ENCODE results near the gene ERBB2. TPM values are rescaled to one million over a fixed set of nuclear protein-coding genes. Genes with fewer than 3 reads are reported as not detected.

Gene ERBB2
- total and polyA plus RNA-seq, 2 experiments from 2014 or later = 46.2 to 196 TPM

DNA sequence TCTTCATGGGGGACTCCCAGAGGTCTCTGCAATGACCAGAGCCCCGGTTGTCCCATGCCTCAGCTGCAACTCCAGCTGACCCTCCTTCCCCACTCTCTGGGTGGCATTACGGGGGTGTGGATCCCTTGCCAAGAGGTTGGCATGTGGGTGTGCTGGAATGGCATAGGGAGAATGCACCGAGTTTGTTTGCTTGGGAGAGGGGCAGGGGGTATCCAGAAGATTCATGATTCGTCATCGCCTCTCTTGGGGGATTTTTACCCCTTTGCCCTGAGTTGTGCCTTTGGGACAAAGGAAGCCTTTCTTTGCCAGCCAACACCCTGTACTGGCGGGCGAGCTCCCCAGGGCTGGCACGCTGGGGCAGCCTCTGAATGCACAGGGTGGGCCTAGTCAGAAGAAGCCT is 6.5 kb downstream of the ERBB2 start (continued):
- TF ChIP-seq NANOG (IDR thresholded peaks at IDR 0.05; ENCODE audit: borderline replicate concordance) (no peak), CREB1 (CRISPR knock-in tag; IDR thresholded peaks at IDR 0.05; ENCODE audit: low read depth) (no peak), ZNF331 (CRISPR knock-in tag; IDR thresholded peaks at IDR 0.05; ENCODE audit: low read depth) (no peak), JUNB (IDR thresholded peaks at IDR 0.05; ENCODE audit: unreplicated experiment) (no peak), POLR2AphosphoS5 (IDR thresholded peaks at IDR 0.05; ENCODE audit: low read depth) (no peak)
- TF ChIP-seq, protein P1, sequence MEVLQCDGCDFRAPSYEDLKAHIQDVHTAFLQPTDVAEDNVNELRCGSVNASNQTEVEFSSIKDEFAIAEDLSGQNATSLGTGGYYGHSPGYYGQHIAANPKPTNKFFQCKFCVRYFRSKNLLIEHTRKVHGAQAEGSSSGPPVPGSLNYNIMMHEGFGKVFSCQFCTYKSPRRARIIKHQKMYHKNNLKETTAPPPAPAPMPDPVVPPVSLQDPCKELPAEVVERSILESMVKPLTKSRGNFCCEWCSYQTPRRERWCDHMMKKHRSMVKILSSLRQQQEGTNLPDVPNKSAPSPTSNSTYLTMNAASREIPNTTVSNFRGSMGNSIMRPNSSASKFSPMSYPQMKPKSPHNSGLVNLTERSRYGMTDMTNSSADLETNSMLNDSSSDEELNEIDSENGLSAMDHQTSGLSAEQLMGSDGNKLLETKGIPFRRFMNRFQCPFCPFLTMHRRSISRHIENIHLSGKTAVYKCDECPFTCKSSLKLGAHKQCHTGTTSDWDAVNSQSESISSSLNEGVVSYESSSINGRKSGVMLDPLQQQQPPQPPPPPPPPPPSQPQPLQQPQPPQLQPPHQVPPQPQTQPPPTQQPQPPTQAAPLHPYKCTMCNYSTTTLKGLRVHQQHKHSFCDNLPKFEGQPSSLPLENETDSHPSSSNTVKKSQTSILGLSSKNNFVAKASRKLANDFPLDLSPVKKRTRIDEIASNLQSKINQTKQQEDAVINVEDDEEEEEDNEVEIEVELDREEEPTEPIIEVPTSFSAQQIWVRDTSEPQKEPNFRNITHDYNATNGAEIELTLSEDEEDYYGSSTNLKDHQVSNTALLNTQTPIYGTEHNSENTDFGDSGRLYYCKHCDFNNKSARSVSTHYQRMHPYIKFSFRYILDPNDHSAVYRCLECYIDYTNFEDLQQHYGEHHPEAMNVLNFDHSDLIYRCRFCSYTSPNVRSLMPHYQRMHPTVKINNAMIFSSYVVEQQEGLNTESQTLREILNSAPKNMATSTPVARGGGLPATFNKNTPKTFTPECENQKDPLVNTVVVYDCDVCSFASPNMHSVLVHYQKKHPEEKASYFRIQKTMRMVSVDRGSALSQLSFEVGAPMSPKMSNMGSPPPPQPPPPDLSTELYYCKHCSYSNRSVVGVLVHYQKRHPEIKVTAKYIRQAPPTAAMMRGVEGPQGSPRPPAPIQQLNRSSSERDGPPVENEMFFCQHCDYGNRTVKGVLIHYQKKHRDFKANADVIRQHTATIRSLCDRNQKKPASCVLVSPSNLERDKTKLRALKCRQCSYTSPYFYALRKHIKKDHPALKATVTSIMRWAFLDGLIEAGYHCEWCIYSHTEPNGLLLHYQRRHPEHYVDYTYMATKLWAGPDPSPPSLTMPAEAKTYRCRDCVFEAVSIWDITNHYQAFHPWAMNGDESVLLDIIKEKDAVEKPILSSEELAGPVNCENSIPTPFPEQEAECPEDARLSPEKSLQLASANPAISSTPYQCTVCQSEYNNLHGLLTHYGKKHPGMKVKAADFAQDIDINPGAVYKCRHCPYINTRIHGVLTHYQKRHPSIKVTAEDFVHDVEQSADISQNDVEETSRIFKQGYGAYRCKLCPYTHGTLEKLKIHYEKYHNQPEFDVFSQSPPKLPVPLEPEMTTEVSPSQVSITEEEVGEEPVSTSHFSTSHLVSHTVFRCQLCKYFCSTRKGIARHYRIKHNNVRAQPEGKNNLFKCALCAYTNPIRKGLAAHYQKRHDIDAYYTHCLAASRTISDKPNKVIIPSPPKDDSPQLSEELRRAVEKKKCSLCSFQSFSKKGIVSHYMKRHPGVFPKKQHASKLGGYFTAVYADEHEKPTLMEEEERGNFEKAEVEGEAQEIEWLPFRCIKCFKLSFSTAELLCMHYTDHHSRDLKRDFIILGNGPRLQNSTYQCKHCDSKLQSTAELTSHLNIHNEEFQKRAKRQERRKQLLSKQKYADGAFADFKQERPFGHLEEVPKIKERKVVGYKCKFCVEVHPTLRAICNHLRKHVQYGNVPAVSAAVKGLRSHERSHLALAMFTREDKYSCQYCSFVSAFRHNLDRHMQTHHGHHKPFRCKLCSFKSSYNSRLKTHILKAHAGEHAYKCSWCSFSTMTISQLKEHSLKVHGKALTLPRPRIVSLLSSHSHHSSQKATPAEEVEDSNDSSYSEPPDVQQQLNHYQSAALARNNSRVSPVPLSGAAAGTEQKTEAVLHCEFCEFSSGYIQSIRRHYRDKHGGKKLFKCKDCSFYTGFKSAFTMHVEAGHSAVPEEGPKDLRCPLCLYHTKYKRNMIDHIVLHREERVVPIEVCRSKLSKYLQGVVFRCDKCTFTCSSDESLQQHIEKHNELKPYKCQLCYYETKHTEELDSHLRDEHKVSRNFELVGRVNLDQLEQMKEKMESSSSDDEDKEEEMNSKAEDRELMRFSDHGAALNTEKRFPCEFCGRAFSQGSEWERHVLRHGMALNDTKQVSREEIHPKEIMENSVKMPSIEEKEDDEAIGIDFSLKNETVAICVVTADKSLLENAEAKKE (CRISPR knock-in tag; IDR thresholded peaks at IDR 0.05) = no peak

DNA sequence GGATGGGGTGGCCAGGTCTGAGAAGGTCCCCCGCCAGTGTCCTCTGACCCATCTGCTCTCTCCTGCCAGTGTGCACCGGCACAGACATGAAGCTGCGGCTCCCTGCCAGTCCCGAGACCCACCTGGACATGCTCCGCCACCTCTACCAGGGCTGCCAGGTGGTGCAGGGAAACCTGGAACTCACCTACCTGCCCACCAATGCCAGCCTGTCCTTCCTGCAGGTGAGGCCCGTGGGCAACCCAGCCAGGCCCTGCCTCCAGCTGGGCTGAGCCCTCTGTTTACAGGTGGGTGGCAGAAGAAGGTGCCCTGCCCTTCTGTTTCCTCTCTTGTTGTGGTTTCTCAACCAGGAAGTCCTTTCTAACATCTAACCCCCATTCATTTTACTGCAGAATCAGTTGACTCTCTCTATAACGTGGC is 7.1 kb downstream of the ERBB2 start:
- H3K9me2 ChIP-seq (ENCODE audit: insufficient read depth) = no peaks in the 10 kb centered on the region
- H3K4me2 ChIP-seq = no peak overlapping the region
- no peak overlapping the region for H2AFZ ChIP-seq
- H4K20me1 ChIP-seq (replicated peaks; ENCODE audit: insufficient read depth) = peaks cover 28% of the 10 kb centered on the region
- peaks cover 28% of the 10 kb centered on the region for H3K36me3 ChIP-seq (ENCODE audit: insufficient read depth)
- H3K79me2 ChIP-seq (replicated peaks; ENCODE audit: insufficient read depth) = peaks cover 55% of the 10 kb centered on the region
- no peak for ATAC-seq
- H3K27ac ChIP-seq (ENCODE audit: low read depth) = no peak overlapping the region
- no peak for DNase-seq (ENCODE audit: low spot score)
- Mint-ChIP-seq H3K4me3 (no peak overlapping the region; the same call in 2 of the 3 replicates), H3K9me3 (no peaks in the 10 kb centered on the region), H3K36me3 (ENCODE audit: low read depth) (peaks cover 70% of the 10 kb centered on the region), H3K4me1 (peaks cover 42% of the 10 kb centered on the region), H3K27me3 (ENCODE audit: insufficient read depth, low read depth, poor library complexity) (peaks cover 6% of the 10 kb centered on the region), H3K27ac (no peak overlapping the region; the same call in 1 of the 2 replicates)
- no peak overlapping the region for H3K4me3 ChIP-seq
- H3K4me1 ChIP-seq (ENCODE audit: insufficient read depth) = peaks cover 38% of the 10 kb centered on the region
- no peaks in the 10 kb centered on the region for H3K27me3 ChIP-seq (ENCODE audit: insufficient read depth)
- 0 out of 2 replicates have a peak, but pooled peaks cover 2% of the 10 kb centered on the region for H3F3A ChIP-seq (replicated peaks; ENCODE audit: low read depth)
- TF ChIP-seq STAT1 (IDR thresholded peaks at IDR 0.05; ENCODE audit: unreplicated experiment) (no peak), ZNF331 (CRISPR knock-in tag; IDR thresholded peaks at IDR 0.05; ENCODE audit: low read depth) (no peak), EZH2phosphoT487 (IDR thresholded peaks at IDR 0.05; ENCODE audit: unreplicated experiment) (no peak), ZNF114 (CRISPR knock-in tag; IDR thresholded peaks at IDR 0.05) (no peak), NANOG (IDR thresholded peaks at IDR 0.05; ENCODE audit: borderline replicate concordance) (no peak), POLR2AphosphoS5 (IDR thresholded peaks at IDR 0.05; ENCODE audit: low read depth) (no peak)
- TF ChIP-seq, protein P2, sequence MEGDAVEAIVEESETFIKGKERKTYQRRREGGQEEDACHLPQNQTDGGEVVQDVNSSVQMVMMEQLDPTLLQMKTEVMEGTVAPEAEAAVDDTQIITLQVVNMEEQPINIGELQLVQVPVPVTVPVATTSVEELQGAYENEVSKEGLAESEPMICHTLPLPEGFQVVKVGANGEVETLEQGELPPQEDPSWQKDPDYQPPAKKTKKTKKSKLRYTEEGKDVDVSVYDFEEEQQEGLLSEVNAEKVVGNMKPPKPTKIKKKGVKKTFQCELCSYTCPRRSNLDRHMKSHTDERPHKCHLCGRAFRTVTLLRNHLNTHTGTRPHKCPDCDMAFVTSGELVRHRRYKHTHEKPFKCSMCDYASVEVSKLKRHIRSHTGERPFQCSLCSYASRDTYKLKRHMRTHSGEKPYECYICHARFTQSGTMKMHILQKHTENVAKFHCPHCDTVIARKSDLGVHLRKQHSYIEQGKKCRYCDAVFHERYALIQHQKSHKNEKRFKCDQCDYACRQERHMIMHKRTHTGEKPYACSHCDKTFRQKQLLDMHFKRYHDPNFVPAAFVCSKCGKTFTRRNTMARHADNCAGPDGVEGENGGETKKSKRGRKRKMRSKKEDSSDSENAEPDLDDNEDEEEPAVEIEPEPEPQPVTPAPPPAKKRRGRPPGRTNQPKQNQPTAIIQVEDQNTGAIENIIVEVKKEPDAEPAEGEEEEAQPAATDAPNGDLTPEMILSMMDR (conservative IDR thresholded peaks at IDR 0.05; ENCODE audit: low read depth in 2 of 2) = no peak
- TF ChIP-seq, protein P3, sequence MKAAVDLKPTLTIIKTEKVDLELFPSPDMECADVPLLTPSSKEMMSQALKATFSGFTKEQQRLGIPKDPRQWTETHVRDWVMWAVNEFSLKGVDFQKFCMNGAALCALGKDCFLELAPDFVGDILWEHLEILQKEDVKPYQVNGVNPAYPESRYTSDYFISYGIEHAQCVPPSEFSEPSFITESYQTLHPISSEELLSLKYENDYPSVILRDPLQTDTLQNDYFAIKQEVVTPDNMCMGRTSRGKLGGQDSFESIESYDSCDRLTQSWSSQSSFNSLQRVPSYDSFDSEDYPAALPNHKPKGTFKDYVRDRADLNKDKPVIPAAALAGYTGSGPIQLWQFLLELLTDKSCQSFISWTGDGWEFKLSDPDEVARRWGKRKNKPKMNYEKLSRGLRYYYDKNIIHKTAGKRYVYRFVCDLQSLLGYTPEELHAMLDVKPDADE (IDR thresholded peaks at IDR 0.05) = no peak
- TF ChIP-seq, protein P4, sequence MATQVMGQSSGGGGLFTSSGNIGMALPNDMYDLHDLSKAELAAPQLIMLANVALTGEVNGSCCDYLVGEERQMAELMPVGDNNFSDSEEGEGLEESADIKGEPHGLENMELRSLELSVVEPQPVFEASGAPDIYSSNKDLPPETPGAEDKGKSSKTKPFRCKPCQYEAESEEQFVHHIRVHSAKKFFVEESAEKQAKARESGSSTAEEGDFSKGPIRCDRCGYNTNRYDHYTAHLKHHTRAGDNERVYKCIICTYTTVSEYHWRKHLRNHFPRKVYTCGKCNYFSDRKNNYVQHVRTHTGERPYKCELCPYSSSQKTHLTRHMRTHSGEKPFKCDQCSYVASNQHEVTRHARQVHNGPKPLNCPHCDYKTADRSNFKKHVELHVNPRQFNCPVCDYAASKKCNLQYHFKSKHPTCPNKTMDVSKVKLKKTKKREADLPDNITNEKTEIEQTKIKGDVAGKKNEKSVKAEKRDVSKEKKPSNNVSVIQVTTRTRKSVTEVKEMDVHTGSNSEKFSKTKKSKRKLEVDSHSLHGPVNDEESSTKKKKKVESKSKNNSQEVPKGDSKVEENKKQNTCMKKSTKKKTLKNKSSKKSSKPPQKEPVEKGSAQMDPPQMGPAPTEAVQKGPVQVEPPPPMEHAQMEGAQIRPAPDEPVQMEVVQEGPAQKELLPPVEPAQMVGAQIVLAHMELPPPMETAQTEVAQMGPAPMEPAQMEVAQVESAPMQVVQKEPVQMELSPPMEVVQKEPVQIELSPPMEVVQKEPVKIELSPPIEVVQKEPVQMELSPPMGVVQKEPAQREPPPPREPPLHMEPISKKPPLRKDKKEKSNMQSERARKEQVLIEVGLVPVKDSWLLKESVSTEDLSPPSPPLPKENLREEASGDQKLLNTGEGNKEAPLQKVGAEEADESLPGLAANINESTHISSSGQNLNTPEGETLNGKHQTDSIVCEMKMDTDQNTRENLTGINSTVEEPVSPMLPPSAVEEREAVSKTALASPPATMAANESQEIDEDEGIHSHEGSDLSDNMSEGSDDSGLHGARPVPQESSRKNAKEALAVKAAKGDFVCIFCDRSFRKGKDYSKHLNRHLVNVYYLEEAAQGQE (IDR thresholded peaks at IDR 0.05; ENCODE audit: unreplicated experiment) = no peak

Measured in GM23338 (cell line).